Smooth muscle cell of the umbilical artery (primary cell): ENCODE data around the gene OR10T2. TPM values are rescaled to one million over a fixed set of nuclear protein-coding genes. Genes with fewer than 3 reads are reported as not detected.

ENCODE experiments used
- total RNA-seq: library from RNA; depleted of rRNA; stranded (reverse); fragments of >200 nt; gene quantifications from 2 replicates; pipeline ENCODE4 v1.2.3, GENCODE V29; 2014

OR10T2 gene
- total RNA-seq: not detected in 2 replicates

DNA sequence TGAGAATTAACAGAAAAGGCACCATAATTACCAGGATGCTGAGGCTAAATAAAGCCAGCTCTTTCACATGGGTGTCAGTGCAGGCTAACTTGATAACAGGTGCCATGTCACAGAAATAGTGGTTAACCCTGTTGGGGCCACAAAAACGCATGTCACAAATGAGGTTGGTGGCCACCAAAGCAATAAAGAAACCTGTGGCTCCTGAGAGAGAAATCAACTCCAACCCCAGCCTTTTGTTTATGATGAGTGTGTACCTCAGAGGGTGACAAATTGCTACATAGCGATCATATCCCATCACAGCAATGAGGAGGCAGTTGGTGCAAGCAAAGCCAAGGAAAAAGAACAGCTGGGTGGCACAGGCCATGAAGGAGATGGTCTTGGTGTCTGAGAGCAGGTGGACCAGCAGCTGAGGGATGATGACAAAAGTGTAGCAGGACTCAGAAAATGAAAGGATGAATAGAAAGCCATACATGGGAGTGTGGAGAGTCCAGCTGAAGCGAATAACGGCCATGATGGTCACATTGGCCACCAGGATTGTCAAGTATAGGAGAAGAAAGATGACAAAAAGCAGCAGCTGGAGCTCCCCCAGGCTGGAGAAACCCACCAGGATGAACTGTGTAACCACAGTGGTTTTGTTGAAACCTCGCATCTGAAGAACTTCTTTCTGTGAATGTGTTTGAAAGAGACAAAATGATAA lies at the start of gene OR10T2:
OR10T2 (minus strand) TSS at position 649 of the 697 bp plus-strand sequence; CDS start at position 649, 0 bp downstream.

DNA sequence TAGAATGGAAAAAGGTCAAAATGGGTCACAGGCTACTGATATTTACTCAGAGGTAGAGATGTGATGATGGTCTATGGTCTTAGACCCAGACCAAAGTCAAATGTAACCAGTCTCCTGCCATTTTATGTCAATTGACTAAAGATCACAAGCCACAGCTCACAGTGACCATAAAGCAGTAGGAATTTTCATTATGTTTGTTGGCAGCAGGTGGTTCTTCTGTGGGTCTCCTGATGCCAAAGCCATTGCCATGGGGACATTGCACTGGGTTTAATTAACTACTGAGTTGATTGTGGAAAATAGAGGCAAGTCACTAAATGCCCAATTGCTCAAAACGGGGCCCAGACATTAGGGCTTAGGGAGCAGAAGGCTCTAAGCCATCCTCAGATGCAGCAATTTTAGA lies 26.9 kb upstream of the OR10T2 start, which contains the start of gene OR10K2:
OR10K2 (minus strand) TSS at position 101 of the 400 bp plus-strand sequence. CDS start 5,371 bp downstream, outside the sequence.

GRCh38 chr1:158353303-158354075 lies 45.8 kb downstream of the OR10T2 start, which contains the start of gene CD1E:
Gene CD1E, plus strand, starts transcription at chr1:158353894. Its CDS starts 95 bp downstream, at chr1:158353989.

Other genes with a start within 250 kb of the OR10T2 start
- gene CD1D, start 218.6 kb downstream of the OR10T2 start, total RNA-seq: 0.51 and 3.0 TPM in 2 replicates
- gene CD1A, start 145.0 kb downstream of the OR10T2 start, total RNA-seq: not detected in 2 replicates
- not detected in 2 replicates for gene CD1C, start 109.5 kb downstream of the OR10T2 start, total RNA-seq
- gene CD1B, start 67.9 kb downstream of the OR10T2 start, total RNA-seq: not detected in 2 replicates
- not detected in 2 replicates for gene CD1E, start 45.6 kb downstream of the OR10T2 start, total RNA-seq
- gene OR10K2, start 26.8 kb upstream of the OR10T2 start, total RNA-seq: not detected in 2 replicates
- gene OR10K1, start 62.4 kb upstream of the OR10T2 start, total RNA-seq: not detected in 2 replicates
- not detected in 2 replicates for gene OR10R2, start 72.8 kb upstream of the OR10T2 start, total RNA-seq
- gene OR6Y1, start 154.9 kb upstream of the OR10T2 start, total RNA-seq: not detected in 2 replicates
- not detected in 2 replicates for gene OR6P1, start 171.1 kb upstream of the OR10T2 start, total RNA-seq
- gene OR10X1, start 180.4 kb upstream of the OR10T2 start, total RNA-seq: not detected in 2 replicates
- gene OR10Z1, start 205.8 kb upstream of the OR10T2 start, total RNA-seq: not detected in 2 replicates